HepG2 (cell line): ENCODE measurements around the gene CYB5D1. TPM values are rescaled to one million over a fixed set of nuclear protein-coding genes. Genes with fewer than 3 reads are reported as not detected.

Experiments used
- FOXC1 ChIP-seq: sonication (generic); formaldehyde crosslinking; IDR thresholded peaks from 2 replicates; pipeline ENCODE4 v1.8.0; 2022; ENCODE audit warnings: mild to moderate bottlenecking, missing genetic modification reagents, borderline replicate concordance
- KMT2A ChIP-seq: sonication (generic); formaldehyde crosslinking; IDR thresholded peaks from 2 replicates; pipeline ENCODE4 v1.4.0; 2020; ENCODE audit warnings: missing genetic modification reagents
- MAZ ChIP-seq, 2 experiments: sonication (generic) in 1 of 2; formaldehyde crosslinking in 1 of 2; IDR thresholded peaks; 2 replicates each; pipeline versions ENCODE4 v1.5.0 to v1.6.1; 2012 to 2020; ENCODE audit warnings: low read depth in 2 of 2, mild to moderate bottlenecking in 2 of 2, borderline replicate concordance in 1 of 2, improper control_type of control experiment in 1 of 2, low read length in 1 of 2, missing genetic modification reagents in 1 of 2, moderate library complexity in 1 of 2
- REL ChIP-seq: sonication (generic); formaldehyde crosslinking; conservative IDR thresholded peaks from 2 replicates; pipeline ENCODE4 v1.8.0; 2022; ENCODE audit warnings: mild to moderate bottlenecking, missing genetic modification reagents, moderate library complexity
- RXRB ChIP-seq: IDR thresholded peaks from 2 replicates; pipeline ENCODE4 v1.6.1; 2016; ENCODE audit warnings: borderline replicate concordance, missing genetic modification reagents, missing compliant biosample characterization
- SALL1 ChIP-seq: sonication (generic); formaldehyde crosslinking; IDR thresholded peaks from 2 replicates; pipeline ENCODE4 v1.8.0; 2022; ENCODE audit warnings: mild to moderate bottlenecking, missing genetic modification reagents
- SIN3A ChIP-seq: IDR thresholded peaks from 2 replicates; pipeline ENCODE4 v1.6.1; 2011; ENCODE audit warnings: low read depth, mild to moderate bottlenecking, control low read depth, low read length, borderline replicate concordance
- SP1 ChIP-seq, 2 experiments: fragments of 450-650 bp in 1 of 2; sonication (generic) in 1 of 2; formaldehyde crosslinking in 1 of 2; IDR thresholded peaks; 2 replicates each; pipeline versions ENCODE4 v1.4.0 to v1.6.1; 2016 to 2020; ENCODE audit warnings: missing genetic modification reagents in 1 of 2
- TERF1 ChIP-seq: sonication (generic); formaldehyde crosslinking; IDR thresholded peaks from 2 replicates; pipeline ENCODE4 v1.8.0; 2022; ENCODE audit warnings: mild to moderate bottlenecking, missing genetic modification reagents, moderate library complexity
- U2AF1 ChIP-seq: fragments of 200-400 bp; formaldehyde crosslinking; optimal IDR thresholded peaks from 2 replicates; pipeline ENCODE3; 2017; ENCODE audit warnings: mild to moderate bottlenecking, low read depth, low read length
- ZNF142 ChIP-seq: sonication (generic); formaldehyde crosslinking; IDR thresholded peaks from 2 replicates; pipeline ENCODE4 v1.4.0; 2020; ENCODE audit warnings: missing genetic modification reagents
- ZNF225 ChIP-seq: sonication (generic); formaldehyde crosslinking; IDR thresholded peaks from 2 replicates; pipeline ENCODE4 v1.4.0; 2020; ENCODE audit warnings: mild to moderate bottlenecking, missing genetic modification reagents
- ZNF761 ChIP-seq: sonication (generic); formaldehyde crosslinking; conservative IDR thresholded peaks from 2 replicates; pipeline ENCODE4 v1.4.0; 2020; ENCODE audit warnings: mild to moderate bottlenecking, missing genetic modification reagents
- polyA plus RNA-seq, 8 experiments: library from polyadenylated mRNA; depleted of rRNA in 3 of 8; stranded (reverse) in 7 of 8; unstranded in 1 of 8; fragments of >200 nt; fragmentation: Illumina TruSeq in 4 of 8; extraction: Trizol in 4 of 8; gene quantifications; 2 replicates each; pipeline versions ENCODE4 v1.2.1 to v1.2.3, GENCODE V29; 2011 to 2016; ENCODE audit warnings: low read depth in 4 of 8, missing spikeins in 1 of 8, mixed read lengths in 1 of 8; ENCODE audit not compliant: insufficient read depth in 1 of 8
- total RNA-seq, 5 experiments: library from RNA; depleted of rRNA; stranded (reverse); fragments of >200 nt; fragmentation: Illumina TruSeq; extraction: Trizol; gene quantifications; 2 replicates each; pipeline ENCODE4 v1.2.3, GENCODE V29; 2016; ENCODE audit warnings: low read depth in 1 of 5
- TF ChIP-seq, protein P1 (sequence below): sonication (generic); formaldehyde crosslinking; conservative IDR thresholded peaks from 2 replicates; pipeline ENCODE4 v1.4.0; 2020; ENCODE audit warnings: mild to moderate bottlenecking, missing genetic modification reagents, moderate library complexity
- TF ChIP-seq, protein P2 (sequence below): sonication (generic); formaldehyde crosslinking; IDR thresholded peaks from 2 replicates; pipeline ENCODE4 v1.8.0; 2022; ENCODE audit warnings: low read depth, missing genetic modification reagents

CYB5D1 gene
- total and polyA plus RNA-seq, 2 of the 13 experiments (the other 11 are each of a cell fraction or from before 2014, with no cell fraction given) = 8.9 to 17.0 TPM

DNA sequence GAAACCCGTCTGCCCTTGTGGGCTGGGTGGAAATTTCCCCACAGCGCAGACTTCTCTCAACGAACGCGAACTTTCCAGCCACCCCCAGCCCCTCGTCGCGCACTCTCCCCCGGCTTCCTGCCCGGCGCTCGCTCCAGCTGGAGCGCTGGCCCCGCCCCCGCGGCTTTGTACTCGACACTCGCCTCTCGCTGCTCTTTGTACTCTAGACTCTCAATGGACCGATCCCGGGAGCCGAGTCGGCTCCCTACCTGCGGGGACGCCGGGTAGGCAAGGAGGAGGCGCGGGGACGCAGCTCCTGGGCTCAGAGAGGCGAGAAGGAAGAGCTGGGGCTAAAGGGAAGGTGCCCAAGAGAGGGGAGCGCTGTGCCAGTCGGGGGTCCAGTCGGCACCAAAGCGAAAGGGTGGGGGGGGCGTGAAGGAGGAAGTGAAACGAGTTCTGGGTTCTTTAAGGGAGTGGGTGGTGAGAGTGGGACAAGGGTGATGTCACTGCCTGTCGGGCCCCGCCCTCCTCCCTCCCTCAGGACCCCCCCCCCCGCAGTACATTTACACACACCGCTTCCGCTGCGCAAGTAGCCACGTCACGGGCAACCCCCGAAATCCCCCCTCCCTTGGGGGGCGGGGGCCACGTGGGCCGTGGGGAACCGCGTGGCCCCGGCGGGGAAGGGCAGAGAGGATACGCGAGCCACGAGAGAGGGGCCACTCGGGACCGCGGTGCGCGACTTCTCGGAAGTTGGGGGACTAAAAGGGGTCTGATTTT, 14.1 kb upstream of the CYB5D1 start (continued):
- TF ChIP-seq MAZ (IDR thresholded peaks at IDR 0.05; ENCODE audit: borderline replicate concordance, low read depth, low read length) (peak; percentile 52), MAZ (CRISPR knock-in tag; IDR thresholded peaks at IDR 0.05; ENCODE audit: low read depth) (peak; percentile 73), ZNF142 (CRISPR knock-in tag) (no peak; the same call in 1 of the 2 replicates), TERF1 (0 out of 2 replicates have a peak, but pooled peaks have one; percentile 27), SIN3A (peak; percentile 74), REL (CRISPR knock-in tag) (0 out of 2 replicates have a peak, but pooled peaks have one; percentile 10), KMT2A (CRISPR knock-in tag) (no peak), RXRB (CRISPR knock-in tag) (peak; percentile 29; the same call in 1 of the 2 replicates), ZNF225 (CRISPR knock-in tag) (no peak), ZNF761 (peak; percentile 82), U2AF1 (peak; percentile 81), SALL1 (CRISPR knock-in tag) (peak; percentile 56), FOXC1 (CRISPR knock-in tag) (0 out of 2 replicates have a peak, but pooled peaks have one; percentile 25), SP1 (IDR thresholded peaks at IDR 0.05) (no peak), SP1 (CRISPR knock-in tag; IDR thresholded peaks at IDR 0.05) (peak; percentile 37; the same call in 1 of the 2 replicates)
- TF ChIP-seq, protein P1, sequence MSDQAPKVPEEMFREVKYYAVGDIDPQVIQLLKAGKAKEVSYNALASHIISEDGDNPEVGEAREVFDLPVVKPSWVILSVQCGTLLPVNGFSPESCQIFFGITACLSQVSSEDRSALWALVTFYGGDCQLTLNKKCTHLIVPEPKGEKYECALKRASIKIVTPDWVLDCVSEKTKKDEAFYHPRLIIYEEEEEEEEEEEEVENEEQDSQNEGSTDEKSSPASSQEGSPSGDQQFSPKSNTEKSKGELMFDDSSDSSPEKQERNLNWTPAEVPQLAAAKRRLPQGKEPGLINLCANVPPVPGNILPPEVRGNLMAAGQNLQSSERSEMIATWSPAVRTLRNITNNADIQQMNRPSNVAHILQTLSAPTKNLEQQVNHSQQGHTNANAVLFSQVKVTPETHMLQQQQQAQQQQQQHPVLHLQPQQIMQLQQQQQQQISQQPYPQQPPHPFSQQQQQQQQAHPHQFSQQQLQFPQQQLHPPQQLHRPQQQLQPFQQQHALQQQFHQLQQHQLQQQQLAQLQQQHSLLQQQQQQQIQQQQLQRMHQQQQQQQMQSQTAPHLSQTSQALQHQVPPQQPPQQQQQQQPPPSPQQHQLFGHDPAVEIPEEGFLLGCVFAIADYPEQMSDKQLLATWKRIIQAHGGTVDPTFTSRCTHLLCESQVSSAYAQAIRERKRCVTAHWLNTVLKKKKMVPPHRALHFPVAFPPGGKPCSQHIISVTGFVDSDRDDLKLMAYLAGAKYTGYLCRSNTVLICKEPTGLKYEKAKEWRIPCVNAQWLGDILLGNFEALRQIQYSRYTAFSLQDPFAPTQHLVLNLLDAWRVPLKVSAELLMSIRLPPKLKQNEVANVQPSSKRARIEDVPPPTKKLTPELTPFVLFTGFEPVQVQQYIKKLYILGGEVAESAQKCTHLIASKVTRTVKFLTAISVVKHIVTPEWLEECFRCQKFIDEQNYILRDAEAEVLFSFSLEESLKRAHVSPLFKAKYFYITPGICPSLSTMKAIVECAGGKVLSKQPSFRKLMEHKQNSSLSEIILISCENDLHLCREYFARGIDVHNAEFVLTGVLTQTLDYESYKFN = peak; percentile 74; the same call in 1 of the 2 replicates
- TF ChIP-seq, protein P2, sequence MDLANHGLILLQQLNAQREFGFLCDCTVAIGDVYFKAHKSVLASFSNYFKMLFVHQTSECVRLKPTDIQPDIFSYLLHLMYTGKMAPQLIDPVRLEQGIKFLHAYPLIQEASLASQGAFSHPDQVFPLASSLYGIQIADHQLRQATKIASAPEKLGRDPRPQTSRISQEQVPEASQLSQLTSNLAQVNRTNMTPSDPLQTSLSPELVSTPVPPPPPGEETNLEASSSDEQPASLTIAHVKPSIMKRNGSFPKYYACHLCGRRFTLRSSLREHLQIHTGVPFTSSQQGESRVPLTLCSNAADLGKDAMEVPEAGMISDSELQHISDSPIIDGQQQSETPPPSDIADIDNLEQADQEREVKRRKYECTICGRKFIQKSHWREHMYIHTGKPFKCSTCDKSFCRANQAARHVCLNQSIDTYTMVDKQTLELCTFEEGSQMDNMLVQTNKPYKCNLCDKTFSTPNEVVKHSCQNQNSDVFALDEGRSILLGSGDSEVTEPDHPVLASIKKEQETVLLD (CRISPR knock-in tag) = peak; percentile 66; the same call in 1 of the 2 replicates
